PC-3 (cell line): Measurements from ENCODE around the gene CDKN2B-AS1. TPM values are rescaled to one million over a fixed set of nuclear protein-coding genes. Genes with fewer than 3 reads are reported as not detected.

ENCODE experiments used
- ATAC-seq: fragments of 200-7000 bp; cut with Tn5 transposase; 2 replicates; pipeline ENCODE4 v1.9.1; 2020; ENCODE audit warnings: mild to moderate bottlenecking, moderate library complexity
- BruUV-seq: library from RNA; stranded (reverse); fragments of 400-500 nt; replicated peaks from 2 replicates; lab custom pipeline; 2021; lab: Mats Ljungman, UMichigan
- CTCF ChIA-PET: fragments of 300-600 bp; sonication (Branson Sonifier 250); formaldehyde crosslinking; loops from one replicate; lab custom pipeline; 2022; ENCODE audit warnings: antibody characterized with exemption; lab: Charles Lee
- POLR2A ChIA-PET: fragments of 300-600 bp; sonication (Branson Sonifier 250); formaldehyde crosslinking; loops from one replicate; lab custom pipeline; 2022; ENCODE audit warnings: antibody characterized with exemption; ENCODE audit not compliant: unreplicated experiment; lab: Charles Lee
- DNase-seq: peaks from one replicate; pipeline ENCODE4 v3.0.0-alpha.2; 2015
- H2AFZ ChIP-seq: fragments of 300-600 bp; sonication (generic); 2 replicates; pipeline ENCODE4 v1.6.0; 2016; ENCODE audit warnings: antibody characterized with exemption, low read length
- H3F3A ChIP-seq: fragments of 300-600 bp; sonication (generic); one replicate; pipeline ENCODE4 v1.6.0; 2017; ENCODE audit warnings: antibody characterized with exemption, low read length, control low read depth, mild to moderate bottlenecking; ENCODE audit not compliant: unreplicated experiment
- H3K27ac ChIP-seq: fragments of 300-600 bp; sonication (generic); 2 replicates; pipeline ENCODE4 v1.5.1; 2016; ENCODE audit warnings: mild to moderate bottlenecking, low read length
- H3K27me3 ChIP-seq: fragments of 300-600 bp; sonication (generic); 2 replicates; pipeline ENCODE4 v1.6.1; 2016; ENCODE audit warnings: low read length, mixed read lengths
- H3K36me3 ChIP-seq: fragments of 300-600 bp; sonication (generic); 2 replicates; pipeline ENCODE4 v1.6.1; 2016; ENCODE audit warnings: low read depth, mixed run types, low read length, mixed read lengths
- H3K4me1 ChIP-seq: fragments of 300-600 bp; sonication (generic); 2 replicates; pipeline ENCODE4 v1.5.1; 2016; ENCODE audit warnings: low read length; ENCODE audit not compliant: insufficient read depth
- H3K4me2 ChIP-seq: fragments of 300-600 bp; sonication (generic); 2 replicates; pipeline ENCODE4 v1.6.0; 2016; ENCODE audit warnings: low read length
- H3K4me3 ChIP-seq: fragments of 300-600 bp; sonication (generic); 2 replicates; pipeline ENCODE4 v1.5.1; 2016; ENCODE audit warnings: mild to moderate bottlenecking, low read length, mixed read lengths
- H3K79me2 ChIP-seq: fragments of 300-600 bp; sonication (generic); 2 replicates; pipeline ENCODE4 v1.6.1; 2017; ENCODE audit warnings: low read length, mixed read lengths
- H3K9ac ChIP-seq: fragments of 300-600 bp; sonication (generic); 2 replicates; pipeline ENCODE4 v1.6.0; 2016; ENCODE audit warnings: mild to moderate bottlenecking, low read length
- H3K9me2 ChIP-seq: fragments of 300-600 bp; sonication (generic); replicated peaks from 2 replicates; pipeline ENCODE4 v1.6.1; 2016; ENCODE audit warnings: mixed run types, low read length, mixed read lengths
- H3K9me3 ChIP-seq: fragments of 300-600 bp; sonication (generic); 2 replicates; pipeline ENCODE4 v1.6.1; 2016; ENCODE audit warnings: low read length, mixed read lengths
- H4K20me1 ChIP-seq: fragments of 300-600 bp; sonication (generic); 2 replicates; pipeline ENCODE4 v1.6.1; 2016; ENCODE audit warnings: low read length, mixed read lengths
- CTCF ChIP-seq: fragments of 300-600 bp; sonication (generic); conservative IDR thresholded peaks from 2 replicates; pipeline ENCODE4 v1.5.1; 2017; ENCODE audit warnings: antibody characterized with exemption, low read depth, mild to moderate bottlenecking, low read length
- EZH2 ChIP-seq: fragments of 300-600 bp; sonication (generic); IDR thresholded peaks from one replicate; pipeline ENCODE4 v1.6.1; 2017; ENCODE audit warnings: antibody characterized with exemption, mild to moderate bottlenecking, low read length; ENCODE audit not compliant: unreplicated experiment
- EZH2phosphoT487 ChIP-seq: fragments of 300-600 bp; sonication (generic); IDR thresholded peaks from 2 replicates; pipeline ENCODE4 v1.6.1; 2018; ENCODE audit warnings: mild to moderate bottlenecking, antibody characterized with exemption, low read length, borderline replicate concordance
- intact Hi-C: fragments of 100-400 bp; cut with micrococcal nuclease; formaldehyde crosslinking; loops from 2 replicates; pipeline ENCODE4 v1.9.0; 2023
- total RNA-seq: library from RNA; depleted of rRNA; stranded (reverse); fragments of >200 nt; gene quantifications from 2 replicates; pipeline ENCODE4 v1.2.3, GENCODE V29; 2014

The CDKN2B-AS1 gene
- total RNA-seq, 1 experiment from 2014 or later: 2.0 TPM

GRCh38 chr9:21961569-21961968, 33.0 kb upstream of the CDKN2B-AS1 start:
- H3K4me1 ChIP-seq: no peaks in the 10 kb centered on the region; the same call in 1 of the 2 replicates
- ATAC-seq (no peak), DNase-seq (no peak)
- H3K36me3 ChIP-seq: no peaks in the 10 kb centered on the region
- CTCF ChIA-PET: no interaction called here
- no peak overlapping the region for H3K4me2 ChIP-seq
- no peak overlapping the region for H2AFZ ChIP-seq
- no peak for TF ChIP-seq EZH2phosphoT487
- no peak for TF ChIP-seq CTCF
- no peak for TF ChIP-seq EZH2
- BruUV-seq: no TSS peak
- no peak overlapping the region for H3K4me3 ChIP-seq
- no peaks in the 10 kb centered on the region for H3K27me3 ChIP-seq
- no peak overlapping the region for H3K9ac ChIP-seq
- intact Hi-C loops: no loop called here
- no peaks in the 10 kb centered on the region for H3F3A ChIP-seq
- no peak overlapping the region for H3K27ac ChIP-seq
- no peaks in the 10 kb centered on the region for H3K9me3 ChIP-seq
- no peaks in the 10 kb centered on the region for H3K9me2 ChIP-seq
- POLR2A ChIA-PET: no interaction called here
- no peaks in the 10 kb centered on the region for H4K20me1 ChIP-seq
- H3K79me2 ChIP-seq: no peaks in the 10 kb centered on the region

- Histone ChIP-seq H3K79me2 (no peaks in the 10 kb centered on the region), H3K4me3 (peak overlapping the region; percentile 64), H3K27ac (peak overlapping the region; percentile 68), H3K9me2 (no peaks in the 10 kb centered on the region), H3K27me3 (no peaks in the 10 kb centered on the region), H3K4me2 (peak overlapping the region; percentile 87), H3K36me3 (peaks cover 4% of the 10 kb centered on the region), H3K9ac (peak overlapping the region; percentile 84), H4K20me1 (no peaks in the 10 kb centered on the region), H3K4me1 (no peaks in the 10 kb centered on the region; the same call in 1 of the 2 replicates), H2AFZ (peak overlapping the region; percentile 61), H3K9me3 (no peaks in the 10 kb centered on the region), H3F3A (no peaks in the 10 kb centered on the region)
- CTCF ChIA-PET: no interaction called here
- TSS peak; percentile 34 for BruUV-seq
- DNase-seq (peak; percentile 13), ATAC-seq (peak; percentile 57)
- POLR2A ChIA-PET: no interaction called here
- intact Hi-C loops: loop anchor here (2.0 kb wide), 1 partner anchor 152 kb away; no protein-coding TSS in a partner anchor
- TF ChIP-seq EZH2 (no peak), EZH2phosphoT487 (no peak)
Observed at GRCh38 chr9:21964925-21965385, 29.6 kb upstream of the CDKN2B-AS1 start.

- Histone ChIP-seq H3K9me3 (no peaks in the 10 kb centered on the region), H3K36me3 (peaks cover 7% of the 10 kb centered on the region), H3K4me2 (peak overlapping the region; percentile 87), H3K27ac (peak overlapping the region; percentile 68), H3K4me3 (peak overlapping the region; percentile 64), H2AFZ (peak overlapping the region; percentile 61), H3F3A (no peaks in the 10 kb centered on the region), H3K79me2 (no peaks in the 10 kb centered on the region), H3K9me2 (no peaks in the 10 kb centered on the region), H3K9ac (peak overlapping the region; percentile 84), H4K20me1 (no peaks in the 10 kb centered on the region), H3K27me3 (no peaks in the 10 kb centered on the region), H3K4me1 (no peaks in the 10 kb centered on the region; the same call in 1 of the 2 replicates)
- intact Hi-C loops: loop anchor here (2.0 kb wide), 1 partner anchor 153 kb away; no protein-coding TSS in a partner anchor
- DNase-seq (peak; percentile 60), ATAC-seq (peak; percentile 83)
- BruUV-seq: TSS peak; percentile 89
- TF ChIP-seq EZH2: no peak
- peak; percentile 50 for TF ChIP-seq CTCF
- POLR2A ChIA-PET: interaction anchor here (0.6 kb wide), 1 partner anchor 152 kb away, joined by 3 read pairs; no protein-coding TSS in a partner anchor
- CTCF ChIA-PET: no interaction called here
Observed at GRCh38 chr9:21965401-21965951, 29.1 kb upstream of the CDKN2B-AS1 start.
